Astrocyte (in vitro differentiated cells and primary cell): ENCODE data around the gene PPP1R14B. TPM values are rescaled to one million over a fixed set of nuclear protein-coding genes. Genes with fewer than 3 reads are reported as not detected.

Experiments
- DNase-seq: peaks from one replicate; pipeline ENCODE4 v3.0.0-alpha.2; 2010; ENCODE audit warnings: low read depth
- FAIRE-seq: peaks from 2 replicates; lab custom pipeline; 2011; peaks lifted over from hg19 to GRCh38; lab: Jason Lieb, UNC
- H2AFZ ChIP-seq: 2 replicates; pipeline ENCODE4 v1.6.0; 2012; ENCODE audit warnings: low read depth, low read length, inconsistent platforms
- H3K27ac ChIP-seq: 2 replicates; pipeline ENCODE4 v1.5.1; 2011; ENCODE audit warnings: low read depth, low read length, inconsistent platforms
- H3K27me3 ChIP-seq: 2 replicates; pipeline ENCODE4 v1.6.0; 2011; ENCODE audit warnings: low read length, inconsistent platforms; ENCODE audit not compliant: insufficient read depth
- H3K36me3 ChIP-seq: 2 replicates; pipeline ENCODE4 v1.5.1; 2011; ENCODE audit warnings: low read length, inconsistent platforms; ENCODE audit not compliant: insufficient read depth
- H3K4me1 ChIP-seq: 2 replicates; pipeline ENCODE4 v1.5.1; 2011; ENCODE audit warnings: low read length, inconsistent platforms; ENCODE audit not compliant: insufficient read depth
- H3K4me2 ChIP-seq: 2 replicates; pipeline ENCODE4 v1.6.0; 2012; ENCODE audit warnings: low read length, inconsistent platforms
- H3K4me3 ChIP-seq: 2 replicates; pipeline ENCODE4 v1.5.1; 2011; ENCODE audit warnings: low read depth, mild to moderate bottlenecking, low read length, inconsistent platforms; ENCODE audit not compliant: insufficient read depth
- H3K79me2 ChIP-seq: 2 replicates; pipeline ENCODE4 v1.6.0; 2012; ENCODE audit warnings: mild to moderate bottlenecking, low read length, inconsistent platforms; ENCODE audit not compliant: insufficient read depth
- H3K9ac ChIP-seq: 2 replicates; pipeline ENCODE4 v1.6.0; 2012; ENCODE audit warnings: mild to moderate bottlenecking, low read length, inconsistent platforms
- H3K9me3 ChIP-seq: 2 replicates; pipeline ENCODE4 v1.5.1; 2012; ENCODE audit warnings: low read depth, mild to moderate bottlenecking, low read length, inconsistent platforms; ENCODE audit not compliant: insufficient read depth
- H4K20me1 ChIP-seq: 2 replicates; pipeline ENCODE4 v1.6.0; 2012; ENCODE audit warnings: low read length, inconsistent platforms; ENCODE audit not compliant: insufficient read depth
- H3K27ac Mint-ChIP-seq: one replicate; pipeline ENCODE4 v1.8.0; 2021; ENCODE audit warnings: mild to moderate bottlenecking, mixed read lengths; ENCODE audit not compliant: unreplicated experiment
- H3K27me3 Mint-ChIP-seq: one replicate; pipeline ENCODE4 v1.8.0; 2021; ENCODE audit warnings: low read depth, mixed read lengths; ENCODE audit not compliant: unreplicated experiment
- H3K36me3 Mint-ChIP-seq: one replicate; pipeline ENCODE4 v1.8.0; 2021; ENCODE audit warnings: low read depth, mixed read lengths; ENCODE audit not compliant: unreplicated experiment
- H3K4me1 Mint-ChIP-seq: one replicate; pipeline ENCODE4 v1.8.0; 2021; ENCODE audit warnings: low read depth, mixed read lengths; ENCODE audit not compliant: unreplicated experiment
- H3K4me3 Mint-ChIP-seq: one replicate; pipeline ENCODE4 v1.8.0; 2021; ENCODE audit warnings: mild to moderate bottlenecking, moderate library complexity, mixed read lengths; ENCODE audit not compliant: unreplicated experiment
- H3K9me3 Mint-ChIP-seq: one replicate; pipeline ENCODE4 v1.8.0; 2021; ENCODE audit warnings: mild to moderate bottlenecking, mixed read lengths; ENCODE audit not compliant: unreplicated experiment
- EZH2 ChIP-seq: IDR thresholded peaks from 2 replicates; pipeline ENCODE4 v1.6.1; 2012; ENCODE audit warnings: mild to moderate bottlenecking, low read length, inconsistent platforms; ENCODE audit not compliant: insufficient read depth
- total RNA-seq: library from RNA; stranded (reverse); gene quantifications from 2 replicates; pipeline ENCODE4 v1.2.1, GENCODE V29; 2021
- TF ChIP-seq, protein P1 (sequence below): IDR thresholded peaks from 2 replicates; pipeline ENCODE4 v1.5.1; 2011; ENCODE audit warnings: low read depth, mild to moderate bottlenecking, inconsistent platforms, low read length, moderate library complexity; ENCODE audit not compliant: insufficient read depth

PPP1R14B gene
- total RNA-seq, 1 donor from 2014 or later = 370 TPM

DNA sequence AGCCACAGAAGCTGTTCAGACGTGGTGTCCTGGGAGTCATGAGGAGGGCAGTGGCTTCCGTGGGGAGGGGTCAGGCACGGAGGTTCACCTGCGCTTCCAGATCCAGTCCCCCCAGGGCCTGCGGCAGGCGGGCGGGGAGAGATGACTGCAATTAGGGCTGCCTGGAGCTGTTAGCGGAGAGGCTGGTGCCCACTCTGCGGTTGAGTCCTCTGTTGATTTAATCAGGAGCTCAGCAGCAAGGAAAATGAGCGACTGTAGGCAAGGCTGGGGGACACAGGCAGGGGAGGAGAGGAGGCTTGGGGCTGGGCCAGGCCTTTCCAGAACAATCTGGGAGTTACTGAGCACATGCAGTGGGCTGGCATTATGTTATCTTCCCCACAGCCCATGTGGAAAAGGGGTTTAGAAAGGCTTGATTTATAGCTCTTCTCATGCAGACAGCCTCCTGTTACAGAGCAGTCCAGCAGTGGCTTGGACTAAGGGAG is 17.7 kb upstream of the PPP1R14B start:
- Mint-ChIP-seq H3K9me3 (peaks cover 2% of the 10 kb centered on the region), H3K27me3 (no peaks in the 10 kb centered on the region), H3K4me1 (peaks cover 19% of the 10 kb centered on the region), H3K36me3 (peaks cover 22% of the 10 kb centered on the region), H3K27ac (no peak overlapping the region), H3K4me3 (peak overlapping the region; percentile 54)
- no peaks in the 10 kb centered on the region for H3K27me3 ChIP-seq
- DNase-seq = no peak
- H3K4me2 ChIP-seq = no peak overlapping the region
- H3K4me1 ChIP-seq = peaks cover 31% of the 10 kb centered on the region
- H3K36me3 ChIP-seq = peaks cover 14% of the 10 kb centered on the region
- no peak overlapping the region for H3K27ac ChIP-seq
- H3K9me3 ChIP-seq = no peaks in the 10 kb centered on the region
- no peak overlapping the region for H3K4me3 ChIP-seq
- no peaks in the 10 kb centered on the region for H3K79me2 ChIP-seq
- H4K20me1 ChIP-seq = peaks cover 31% of the 10 kb centered on the region
- H2AFZ ChIP-seq = no peak overlapping the region
- no peak overlapping the region for H3K9ac ChIP-seq
- FAIRE-seq = no peak
- TF ChIP-seq, protein P1, sequence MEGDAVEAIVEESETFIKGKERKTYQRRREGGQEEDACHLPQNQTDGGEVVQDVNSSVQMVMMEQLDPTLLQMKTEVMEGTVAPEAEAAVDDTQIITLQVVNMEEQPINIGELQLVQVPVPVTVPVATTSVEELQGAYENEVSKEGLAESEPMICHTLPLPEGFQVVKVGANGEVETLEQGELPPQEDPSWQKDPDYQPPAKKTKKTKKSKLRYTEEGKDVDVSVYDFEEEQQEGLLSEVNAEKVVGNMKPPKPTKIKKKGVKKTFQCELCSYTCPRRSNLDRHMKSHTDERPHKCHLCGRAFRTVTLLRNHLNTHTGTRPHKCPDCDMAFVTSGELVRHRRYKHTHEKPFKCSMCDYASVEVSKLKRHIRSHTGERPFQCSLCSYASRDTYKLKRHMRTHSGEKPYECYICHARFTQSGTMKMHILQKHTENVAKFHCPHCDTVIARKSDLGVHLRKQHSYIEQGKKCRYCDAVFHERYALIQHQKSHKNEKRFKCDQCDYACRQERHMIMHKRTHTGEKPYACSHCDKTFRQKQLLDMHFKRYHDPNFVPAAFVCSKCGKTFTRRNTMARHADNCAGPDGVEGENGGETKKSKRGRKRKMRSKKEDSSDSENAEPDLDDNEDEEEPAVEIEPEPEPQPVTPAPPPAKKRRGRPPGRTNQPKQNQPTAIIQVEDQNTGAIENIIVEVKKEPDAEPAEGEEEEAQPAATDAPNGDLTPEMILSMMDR = no peak
- TF ChIP-seq EZH2 = no peak

DNA sequence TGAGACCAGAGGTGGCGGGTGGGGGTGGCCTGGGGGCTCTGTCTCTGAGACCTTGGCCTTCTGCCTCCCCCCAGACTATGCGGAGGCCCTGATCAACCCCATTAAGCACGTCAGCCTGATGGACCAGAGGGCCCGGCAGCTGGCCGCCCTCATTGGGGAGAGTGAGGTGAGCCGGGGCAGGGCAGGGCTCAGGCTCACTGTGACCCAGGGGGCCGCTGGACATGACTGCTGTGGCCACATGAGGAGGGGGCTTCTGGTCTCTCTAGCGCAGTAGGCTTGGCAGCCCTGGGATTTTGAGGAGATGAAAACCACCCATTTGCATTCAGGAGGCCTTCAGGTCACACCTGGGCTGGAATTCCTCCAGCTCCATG is 17.2 kb upstream of the PPP1R14B start:
- Histone ChIP-seq H3K4me3 (no peak overlapping the region), H4K20me1 (peaks cover 34% of the 10 kb centered on the region), H3K27me3 (no peaks in the 10 kb centered on the region), H3K4me2 (no peak overlapping the region), H3K27ac (no peak overlapping the region), H3K36me3 (peaks cover 18% of the 10 kb centered on the region), H3K9ac (no peak overlapping the region), H2AFZ (no peak overlapping the region), H3K9me3 (no peaks in the 10 kb centered on the region), H3K79me2 (no peaks in the 10 kb centered on the region), H3K4me1 (peaks cover 28% of the 10 kb centered on the region)
- FAIRE-seq (no peak), DNase-seq (no peak)
- Mint-ChIP-seq H3K4me1 (peaks cover 17% of the 10 kb centered on the region), H3K9me3 (peaks cover 2% of the 10 kb centered on the region), H3K4me3 (peak overlapping the region; percentile 54), H3K36me3 (peaks cover 24% of the 10 kb centered on the region), H3K27ac (no peak overlapping the region), H3K27me3 (no peaks in the 10 kb centered on the region)
- TF ChIP-seq EZH2 = no peak
- TF ChIP-seq, protein P1 = no peak

DNA sequence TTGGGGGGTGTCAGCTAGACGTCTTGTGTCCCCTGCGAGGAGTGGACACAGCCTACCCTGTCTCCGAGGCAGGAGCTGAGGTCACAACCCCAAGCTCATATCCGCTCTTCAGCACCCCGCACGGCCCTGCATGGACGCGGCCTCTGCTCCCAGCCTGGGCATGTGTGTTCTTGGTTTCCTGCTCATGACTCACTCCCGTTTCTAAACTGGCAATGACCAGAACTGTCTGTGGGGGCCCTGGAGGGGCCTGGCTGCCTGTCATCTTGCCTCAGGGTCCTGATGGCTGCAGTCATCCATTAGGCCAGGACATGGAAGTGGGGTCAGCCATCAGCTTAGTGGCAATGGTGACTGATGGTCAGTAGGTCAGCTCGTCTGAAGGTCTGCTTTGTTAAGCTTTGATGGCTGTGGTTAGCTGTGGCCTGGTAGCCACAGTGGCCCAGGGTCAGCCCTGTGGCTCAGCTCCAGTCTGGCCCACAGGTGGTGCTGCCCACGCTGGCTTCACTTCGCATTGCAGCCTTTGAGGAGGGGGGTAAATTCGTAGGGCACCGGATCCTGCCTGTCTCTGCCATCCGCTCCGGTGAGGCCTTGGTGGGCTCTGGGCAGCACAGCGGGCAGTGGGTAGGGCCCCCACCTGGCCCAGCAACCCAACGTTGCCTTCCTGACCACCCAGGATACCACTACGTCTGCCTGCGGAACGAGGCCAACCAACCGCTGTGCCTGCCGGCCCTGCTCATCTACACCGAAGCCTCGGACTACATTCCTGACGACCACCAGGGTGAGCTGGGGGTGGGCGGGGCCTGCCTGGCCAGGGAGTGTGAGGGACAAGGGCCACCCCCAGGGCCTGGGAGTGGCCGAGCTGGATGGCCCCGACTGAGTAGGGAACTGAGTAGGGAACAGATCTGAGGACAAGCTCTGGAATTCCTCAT is 16.5 kb upstream of the PPP1R14B start:
- Histone ChIP-seq H3K9me3 (no peaks in the 10 kb centered on the region), H3K4me3 (no peak overlapping the region), H3K79me2 (no peaks in the 10 kb centered on the region), H3K4me1 (peaks cover 21% of the 10 kb centered on the region), H3K4me2 (peak overlapping the region; percentile 36), H3K9ac (peak overlapping the region; percentile 47), H4K20me1 (peaks cover 34% of the 10 kb centered on the region), H3K27me3 (no peaks in the 10 kb centered on the region), H2AFZ (no peak overlapping the region), H3K27ac (peak overlapping the region; percentile 34), H3K36me3 (peaks cover 20% of the 10 kb centered on the region)
- FAIRE-seq = no peak
- TF ChIP-seq, protein P1 = no peak
- peaks cover 14% of the 10 kb centered on the region for H3K4me1 Mint-ChIP-seq
- peaks cover 2% of the 10 kb centered on the region for H3K9me3 Mint-ChIP-seq
- peak overlapping the region; percentile 91 for H3K27ac Mint-ChIP-seq
- H3K4me3 Mint-ChIP-seq = peak overlapping the region; percentile 9
- H3K36me3 Mint-ChIP-seq = peaks cover 24% of the 10 kb centered on the region
- DNase-seq = peak; percentile 61
- H3K27me3 Mint-ChIP-seq = no peaks in the 10 kb centered on the region
